CD4-positive, alpha-beta T cell treated with Interleukin-10 for 1 hour (primary cell): ENCODE data around the gene HGFAC.

Source experiments
- DNase-seq: peaks from one replicate; pipeline ENCODE4 v3.0.0-alpha.2; 2020

HGFAC gene

GRCh38 chr4:3464349-3464905, 22.7 kb downstream of the HGFAC start:
- DNase-seq = no peak

- no peak for DNase-seq
These were observed 23.3 kb downstream of the HGFAC start for GRCh38 chr4:3464911-3465697.

GRCh38 chr4:3465698-3466671, 24.2 kb downstream of the HGFAC start:
- no peak for DNase-seq

GRCh38 chr4:3466691-3467600, 25.2 kb downstream of the HGFAC start:
- no peak for DNase-seq

GRCh38 chr4:3467601-3468031, 25.8 kb downstream of the HGFAC start:
- DNase-seq = no peak

GRCh38 chr4:3468154-3468553, 26.4 kb downstream of the HGFAC start:
- DNase-seq = no peak

- DNase-seq = no peak
These were observed 27.0 kb downstream of the HGFAC start for GRCh38 chr4:3468804-3469203.

- no peak for DNase-seq
These were observed 27.8 kb downstream of the HGFAC start for GRCh38 chr4:3469386-3470243.

- DNase-seq = no peak
These were observed 28.7 kb downstream of the HGFAC start for GRCh38 chr4:3470244-3471097.

- no peak for DNase-seq
These were observed 29.5 kb downstream of the HGFAC start for GRCh38 chr4:3471098-3471760.

GRCh38 chr4:3471886-3472285, 30.1 kb downstream of the HGFAC start:
- no peak for DNase-seq

- DNase-seq = no peak
These were observed 30.8 kb downstream of the HGFAC start for GRCh38 chr4:3472411-3473141.

- no peak for DNase-seq
These were observed 31.6 kb downstream of the HGFAC start for GRCh38 chr4:3473181-3473950.

GRCh38 chr4:3473996-3474765, 32.4 kb downstream of the HGFAC start:
- DNase-seq = no peak

GRCh38 chr4:3475041-3475712, 33.4 kb downstream of the HGFAC start:
- DNase-seq = no peak

- no peak for DNase-seq
These were observed 34.0 kb downstream of the HGFAC start for GRCh38 chr4:3475713-3476260.

- no peak for DNase-seq
These were observed 34.6 kb downstream of the HGFAC start for GRCh38 chr4:3476341-3476747.
